HG03469 (cell line): ENCODE measurements around the gene JAML.

Experiments
- ATAC-seq: cut with Tn5 transposase; IDR thresholded peaks from one replicate; pipeline ENCODE4 v1.9.1; 2021; ENCODE audit warnings: mild to moderate bottlenecking, moderate library complexity, moderate number of reproducible peaks; ENCODE audit not compliant: unreplicated experiment

The JAML gene

DNA sequence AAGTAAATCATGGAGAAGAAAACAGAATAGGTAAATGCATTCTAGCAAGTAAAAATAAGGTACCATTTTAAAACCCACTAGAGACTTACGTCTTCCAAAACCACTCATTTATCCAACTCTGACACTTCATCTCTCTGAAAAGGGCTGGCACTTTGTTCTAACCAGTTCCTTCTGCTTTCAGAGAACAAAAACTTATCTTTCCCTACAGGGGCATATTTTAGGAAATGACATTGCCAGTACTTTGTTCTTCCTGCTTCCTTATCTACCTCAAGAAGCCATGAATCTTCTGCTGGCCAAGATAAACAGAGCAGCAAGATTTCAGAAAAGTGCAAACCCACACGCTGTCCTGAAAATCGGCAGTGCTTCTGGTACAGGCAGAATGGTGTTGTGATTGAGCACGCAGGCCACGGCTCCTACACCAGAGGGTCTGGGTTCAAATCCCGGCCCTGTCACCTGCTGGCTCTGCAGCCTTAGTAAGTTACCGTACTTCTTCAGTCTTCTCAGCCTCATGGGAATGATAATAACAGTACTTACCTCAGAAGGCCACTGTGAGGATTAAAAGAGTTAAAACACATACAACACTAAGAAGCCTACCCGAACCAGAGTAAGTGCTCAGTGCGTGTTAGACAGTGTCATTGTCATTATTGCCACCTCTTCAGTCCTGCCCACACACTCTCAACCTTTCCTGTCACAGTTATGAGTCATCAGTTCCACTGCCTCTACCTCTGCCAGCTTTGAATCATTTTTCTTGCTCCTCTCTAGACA, 16.4 kb upstream of the JAML start:
- peak; percentile 91 for ATAC-seq

GRCh38 chr11:118239509-118240205, 14.8 kb upstream of the JAML start:
- no peak for ATAC-seq

- ATAC-seq, result no peak
Observed at GRCh38 chr11:118238929-118239328, 14.1 kb upstream of the JAML start.

DNA sequence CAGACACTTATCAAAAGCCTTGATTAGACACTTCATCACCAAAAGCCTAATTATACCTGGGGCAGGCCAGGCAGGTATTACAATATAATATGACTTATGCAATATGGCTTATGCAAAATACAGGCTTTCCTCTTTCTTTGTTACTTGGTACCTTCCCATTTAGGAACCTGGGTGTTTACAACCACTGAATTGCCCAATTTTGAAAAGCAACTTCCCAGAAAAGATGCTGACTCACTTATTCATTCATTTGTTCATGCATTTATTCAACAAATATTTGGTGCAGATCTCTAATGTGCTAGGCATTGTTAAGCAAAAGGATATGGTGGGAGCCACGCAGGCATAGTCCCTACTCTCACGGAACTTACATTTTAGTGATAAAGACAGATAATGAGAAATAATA, 13.6 kb upstream of the JAML start:
- no peak for ATAC-seq

GRCh38 chr11:118236170-118236569, 11.4 kb upstream of the JAML start:
- no peak for ATAC-seq

DNA sequence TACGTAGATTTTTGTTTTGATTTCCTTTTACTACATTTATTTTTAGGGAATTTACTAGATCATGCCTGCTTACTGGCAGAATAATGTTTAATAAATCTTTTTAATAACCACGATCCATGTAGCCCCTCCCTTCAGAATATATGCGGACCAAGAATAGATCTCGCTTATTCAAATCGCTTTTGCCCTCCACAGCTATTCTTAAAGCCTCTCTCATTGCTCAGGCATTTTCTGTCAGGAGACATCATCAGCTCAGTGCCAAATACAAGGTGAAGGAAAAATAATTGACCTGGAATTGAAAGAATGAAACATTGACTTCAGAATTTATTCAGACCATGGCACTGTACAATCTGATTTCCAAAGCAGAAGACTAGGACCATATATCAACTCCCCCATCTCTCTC, 10.0 kb upstream of the JAML start:
- no peak for ATAC-seq

DNA sequence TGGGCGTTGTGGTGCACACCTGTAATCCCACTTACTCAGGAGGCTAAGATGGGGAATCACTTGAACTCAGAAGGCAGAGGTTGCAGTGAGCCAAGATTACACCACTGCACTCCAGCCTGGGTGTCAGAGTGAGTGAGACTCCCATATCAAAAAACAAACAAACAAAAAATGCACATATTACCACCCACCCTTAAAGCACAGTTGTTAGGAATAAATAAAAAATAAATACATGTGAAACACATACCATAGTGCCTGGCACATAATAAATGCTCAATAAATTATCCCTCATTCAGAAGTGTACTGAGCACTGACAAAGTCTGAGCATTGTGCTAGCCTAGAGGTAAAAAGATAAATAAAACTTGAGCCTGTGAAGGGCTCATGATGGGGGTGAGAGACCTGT, 9.0 kb upstream of the JAML start:
- ATAC-seq, result no peak

DNA sequence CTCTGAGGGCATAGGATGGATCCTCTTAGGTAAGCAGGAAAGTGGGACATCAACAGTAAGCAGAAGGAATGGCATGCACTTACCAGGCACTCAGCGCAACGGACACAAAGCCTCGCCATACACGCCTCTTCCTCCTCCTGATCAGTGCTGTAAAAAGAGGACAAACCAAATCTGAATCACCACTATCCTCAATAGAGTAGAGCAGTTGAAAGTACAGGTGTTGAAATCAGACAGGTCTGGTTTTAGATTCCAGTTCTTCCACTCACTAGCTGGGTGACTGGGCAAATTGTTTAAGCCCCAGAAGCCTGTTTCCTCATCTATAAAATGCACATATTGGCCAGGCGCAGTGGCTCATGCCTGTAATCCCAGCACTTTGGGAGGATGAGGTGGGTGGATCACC, 8.6 kb upstream of the JAML start:
- no peak for ATAC-seq

DNA sequence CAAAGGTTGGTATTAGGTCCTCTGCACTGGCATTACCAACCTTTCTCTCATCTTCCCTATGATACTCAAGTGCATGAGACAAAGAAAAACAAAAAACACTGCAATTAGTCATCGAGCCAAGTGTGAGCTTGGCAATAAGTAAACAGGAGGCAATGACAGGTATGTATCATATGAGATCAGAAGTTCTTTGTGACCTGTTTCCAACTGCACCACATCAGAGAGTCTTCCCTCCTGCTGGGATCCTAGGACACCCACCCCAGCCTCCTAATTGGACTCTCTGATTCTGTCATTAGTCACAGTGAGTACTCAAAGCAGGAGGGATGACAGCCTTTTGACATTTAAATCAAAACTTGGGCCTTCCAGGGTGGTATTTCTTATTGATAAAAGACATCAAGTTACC, 7.8 kb upstream of the JAML start:
- no peak for ATAC-seq

DNA sequence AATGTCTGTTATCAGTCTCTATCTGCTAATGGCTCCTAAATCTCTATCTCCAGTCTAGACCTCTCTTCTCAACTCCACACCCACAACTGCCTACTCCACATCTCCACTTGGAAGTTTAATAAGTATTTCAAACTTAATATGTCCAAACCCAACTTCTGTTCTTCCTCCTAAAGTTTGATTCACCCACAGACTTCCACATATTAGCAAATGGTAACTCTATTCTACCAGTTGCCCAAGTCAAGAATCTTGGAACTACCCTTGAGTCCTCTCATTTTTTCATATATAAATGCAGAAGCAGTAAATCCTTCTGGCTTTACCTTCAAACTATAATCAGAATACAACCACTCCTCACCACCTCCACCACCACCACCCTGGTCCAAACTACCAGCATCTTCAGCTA, 6.7 kb upstream of the JAML start:
- no peak for ATAC-seq

GRCh38 chr11:118230088-118230487, 5.3 kb upstream of the JAML start:
- no peak for ATAC-seq

- no peak for ATAC-seq
Observed at GRCh38 chr11:118229274-118229847, 4.5 kb upstream of the JAML start.

DNA sequence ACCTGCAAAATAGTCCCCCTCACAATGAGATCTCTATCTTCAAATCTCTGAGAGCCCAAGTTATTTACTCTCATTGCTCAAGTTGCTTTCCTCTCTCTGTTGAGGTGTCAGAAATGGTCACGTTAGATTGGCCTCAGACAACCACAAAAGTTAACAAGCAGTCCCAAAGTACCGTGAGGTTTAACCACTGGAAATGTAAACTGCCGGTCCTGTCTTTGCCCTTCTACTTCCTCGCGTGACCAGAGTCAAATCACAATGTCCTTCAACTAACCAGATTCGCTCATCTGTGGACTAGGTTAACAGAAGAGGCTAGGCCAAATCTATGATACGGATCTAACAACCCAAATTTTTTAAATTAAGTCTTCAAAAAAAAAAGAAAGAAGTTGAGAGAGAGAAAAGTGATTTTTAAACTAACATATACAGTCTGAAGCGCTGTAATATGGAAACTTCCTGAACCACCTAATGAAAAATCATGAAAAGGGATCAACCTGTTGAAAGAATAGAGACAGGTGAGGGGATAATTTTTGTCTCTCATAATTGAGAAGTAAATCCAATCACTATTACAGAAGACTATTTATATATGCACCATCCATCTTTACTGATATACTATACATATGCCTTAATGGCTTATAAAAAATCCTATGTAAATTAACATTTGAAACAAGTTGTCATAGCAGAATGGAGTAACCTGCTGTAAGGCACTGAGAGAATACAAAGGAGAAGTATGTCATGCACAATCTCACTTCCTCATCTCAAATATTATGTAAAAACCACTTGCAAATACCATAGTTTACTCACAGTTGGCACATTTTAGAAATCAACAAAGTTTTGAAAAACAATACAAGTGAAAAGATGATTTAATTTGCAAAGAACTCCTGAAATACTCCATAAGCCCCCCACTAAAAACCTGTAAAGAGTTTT, 3.3 kb upstream of the JAML start:
- ATAC-seq, result peak; percentile 38

DNA sequence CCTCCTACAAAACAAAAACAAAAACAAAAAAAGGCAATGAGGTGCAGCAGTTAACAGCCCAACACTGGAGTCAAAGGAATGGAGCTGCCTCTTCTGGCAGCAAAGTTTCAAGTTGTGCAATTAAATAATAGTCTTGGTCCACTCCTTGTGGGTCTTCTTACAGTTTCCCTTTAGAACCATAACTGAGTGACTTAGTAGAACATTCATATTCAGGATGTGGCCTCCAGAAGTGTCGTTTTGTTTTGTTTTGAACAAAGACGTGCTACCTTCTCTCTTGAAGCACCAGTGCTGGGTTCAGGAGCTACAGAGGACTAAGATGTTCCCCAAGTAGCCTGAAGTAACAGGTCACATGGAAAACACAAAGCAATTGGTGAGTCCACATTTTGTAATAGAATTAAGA, 2.0 kb upstream of the JAML start:
- ATAC-seq, result no peak

- ATAC-seq, result no peak
Observed at GRCh38 chr11:118226296-118226695, 1.5 kb upstream of the JAML start.

DNA sequence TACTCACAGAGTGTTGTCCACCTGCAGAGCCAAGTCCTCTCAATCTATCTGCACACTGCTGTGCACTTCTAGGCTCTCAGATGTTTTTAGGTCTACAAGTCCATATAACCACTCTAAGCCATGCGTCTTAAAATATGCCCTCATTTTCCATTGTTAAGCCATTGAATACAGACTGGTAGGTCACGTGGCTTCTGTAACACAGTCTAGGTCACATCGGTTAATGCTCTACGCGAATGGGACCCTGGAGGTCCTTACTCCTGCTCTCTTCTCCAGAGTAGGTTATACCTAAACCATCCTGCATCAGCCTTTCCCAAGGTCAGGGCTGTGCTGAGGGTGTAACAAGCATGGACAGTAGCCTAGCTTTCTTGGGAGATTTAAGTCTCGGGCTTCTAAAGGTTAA, 819 bp downstream of the JAML start:
- ATAC-seq, result no peak

GRCh38 chr11:118223570-118223969, 1.2 kb downstream of the JAML start:
- ATAC-seq, result no peak

DNA sequence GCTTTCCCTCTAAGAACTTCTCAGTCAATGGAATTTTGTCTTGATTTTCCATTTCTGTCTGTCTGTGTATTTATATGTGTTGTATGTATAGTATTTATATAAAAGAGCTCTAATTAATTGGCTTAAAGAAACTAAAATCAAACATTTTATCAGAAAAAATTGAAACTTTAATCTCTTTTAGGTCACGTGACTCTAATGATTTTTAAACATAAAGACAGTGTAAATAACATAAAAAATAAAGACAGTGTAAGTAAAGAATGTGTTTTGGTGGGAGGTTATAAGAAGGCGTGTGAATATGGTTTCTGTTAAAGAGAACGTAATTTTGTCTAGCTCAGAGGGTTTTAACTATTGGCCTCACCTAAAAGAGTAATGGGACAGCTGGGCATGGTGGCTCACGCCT, 2.4 kb downstream of the JAML start:
- no peak for ATAC-seq

DNA sequence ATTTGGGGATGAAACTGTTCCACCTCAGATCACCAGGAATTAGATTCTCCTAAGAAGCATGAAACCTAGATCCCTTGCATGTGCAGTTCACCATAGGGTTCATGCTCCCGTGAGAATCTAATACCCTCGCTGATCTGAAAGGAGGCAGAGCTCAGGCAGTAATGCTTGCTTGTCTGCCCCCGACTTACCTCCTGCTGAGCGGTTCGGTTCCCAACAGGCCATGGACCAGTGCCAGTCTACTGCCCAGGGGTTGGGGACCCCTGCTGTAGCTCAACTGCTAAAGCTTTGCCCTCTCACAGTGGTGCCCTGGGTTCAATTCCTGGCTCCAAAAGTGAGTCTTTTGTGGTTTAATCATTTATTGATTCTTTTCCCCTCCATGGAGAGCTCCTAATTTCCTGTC, 3.4 kb downstream of the JAML start:
- no peak for ATAC-seq

DNA sequence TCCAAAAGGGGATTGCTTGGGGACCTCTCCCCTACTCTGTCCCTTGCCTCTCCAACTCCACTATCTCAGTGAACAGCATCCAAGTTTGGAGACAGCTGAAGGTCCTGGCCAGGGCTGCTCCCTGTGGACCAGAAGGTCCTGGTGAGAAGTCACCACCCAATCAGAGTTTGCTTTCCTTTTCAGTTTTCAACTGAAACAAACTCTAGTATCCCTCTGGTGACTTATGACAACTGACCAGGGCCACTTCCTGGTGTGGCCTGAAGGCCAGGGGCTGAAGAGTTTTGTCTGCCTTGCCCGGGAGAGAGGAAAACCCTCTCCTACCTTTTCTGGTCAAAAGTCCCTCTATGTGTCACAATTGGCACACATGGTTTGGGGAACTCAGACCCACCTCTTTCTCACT, 5.1 kb downstream of the JAML start:
- ATAC-seq, result no peak

DNA sequence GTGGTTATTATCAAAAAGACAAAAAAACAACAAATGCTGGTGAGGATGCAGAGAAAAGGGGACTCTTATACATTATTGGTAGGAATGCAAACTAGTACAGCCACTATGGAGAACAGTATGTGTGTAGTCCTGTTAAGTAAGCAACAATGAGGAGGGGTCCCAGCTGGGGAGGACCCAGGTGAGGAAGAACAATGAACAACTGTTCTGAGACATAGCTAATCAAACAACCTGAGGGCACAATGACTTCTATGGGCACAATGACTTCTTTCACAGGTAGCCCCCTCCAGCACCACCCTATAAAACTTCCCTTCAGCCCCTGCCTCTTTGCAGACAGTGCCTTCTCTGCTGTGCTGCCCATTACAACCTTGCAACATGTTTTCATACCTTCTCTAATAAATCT, 5.6 kb downstream of the JAML start:
- no peak for ATAC-seq
